Activated B cell treated with CpG ODN at 0.5 μM for 24 hours (primary cell): Measurements from ENCODE around the gene B4GALT2. TPM values are rescaled to one million over a fixed set of nuclear protein-coding genes. Genes with fewer than 3 reads are reported as not detected.

Experiments used
- ATAC-seq: fragments of 200-7000 bp; cut with Tn5 transposase; one replicate; pipeline ENCODE4 v1.10.0; 2021; ENCODE audit warnings: low read depth, mild to moderate bottlenecking, moderate library complexity
- CTCF ChIA-PET: fragments of 350-600 bp; sonication (Branson Sonifier 250); formaldehyde crosslinking; loops from one replicate; lab custom pipeline; 2021; ENCODE audit warnings: antibody characterized with exemption; lab: Charles Lee
- POLR2A ChIA-PET: fragments of 350-600 bp; sonication (Branson Sonifier 250); formaldehyde crosslinking; loops from one replicate; lab custom pipeline; 2021; ENCODE audit warnings: antibody characterized with exemption; lab: Charles Lee
- DNase-seq: peaks from one replicate; pipeline ENCODE4 v3.0.0; 2022
- H3K27ac Mint-ChIP-seq: one replicate; pipeline ENCODE4 v1.8.0; 2020; ENCODE audit warnings: mixed read lengths
- H3K27me3 Mint-ChIP-seq: one replicate; pipeline ENCODE4 v1.8.0; 2021; ENCODE audit warnings: mixed read lengths
- H3K36me3 Mint-ChIP-seq: one replicate; pipeline ENCODE4 v1.8.0; 2021; ENCODE audit warnings: low read depth, mixed read lengths
- H3K4me1 Mint-ChIP-seq: one replicate; pipeline ENCODE4 v1.8.0; 2021; ENCODE audit warnings: mixed read lengths
- H3K4me3 Mint-ChIP-seq: one replicate; pipeline ENCODE4 v1.8.0; 2020; ENCODE audit warnings: mild to moderate bottlenecking, mixed read lengths
- H3K9me3 Mint-ChIP-seq: one replicate; pipeline ENCODE4 v1.8.0; 2020; ENCODE audit warnings: mixed read lengths
- CTCF ChIP-seq: fragments of 200-600 bp; IDR thresholded peaks from one replicate; pipeline ENCODE4 v1.8.0; 2022; ENCODE audit warnings: antibody characterized with exemption, mild to moderate bottlenecking
- intact Hi-C: fragments of 100-400 bp; cut with micrococcal nuclease; formaldehyde crosslinking; loops from one replicate; pipeline ENCODE4 v1.15.1; 2024
- total RNA-seq: library from RNA; stranded (reverse); gene quantifications from 2 replicates; pipeline ENCODE4 v1.2.3, GENCODE V29; 2022

B4GALT2 gene
- total RNA-seq, 1 donor from 2014 or later: 8.1 TPM

- no peak for DNase-seq
- H3K36me3 Mint-ChIP-seq: peaks cover 35% of the 10 kb centered on the region
- POLR2A ChIA-PET: no interaction called here
Measured at GRCh38 chr1:43963006-43963405, 16.0 kb upstream of the B4GALT2 start.

GRCh38 chr1:43963890-43964289, 15.1 kb upstream of the B4GALT2 start:
- intact Hi-C loops: no loop called here
- TF ChIP-seq CTCF: no peak
- DNase-seq: no peak
- ChIA-PET POLR2A (no interaction called here), CTCF (no interaction called here)
- Mint-ChIP-seq H3K4me3 (no peak overlapping the region), H3K27me3 (no peaks in the 10 kb centered on the region), H3K27ac (no peak overlapping the region), H3K9me3 (no peaks in the 10 kb centered on the region), H3K4me1 (no peaks in the 10 kb centered on the region), H3K36me3 (peaks cover 26% of the 10 kb centered on the region)
- no peak for ATAC-seq

More at GRCh38 chr1:43963006-43963405, 16.0 kb upstream of the B4GALT2 start:
- Mint-ChIP-seq H3K4me3 (no peak overlapping the region), H3K27me3 (no peaks in the 10 kb centered on the region), H3K9me3 (no peaks in the 10 kb centered on the region), H3K4me1 (no peaks in the 10 kb centered on the region), H3K27ac (no peak overlapping the region)
- CTCF ChIA-PET: no interaction called here
- no peak for TF ChIP-seq CTCF
- intact Hi-C loops: no loop called here
- ATAC-seq: no peak

DNA sequence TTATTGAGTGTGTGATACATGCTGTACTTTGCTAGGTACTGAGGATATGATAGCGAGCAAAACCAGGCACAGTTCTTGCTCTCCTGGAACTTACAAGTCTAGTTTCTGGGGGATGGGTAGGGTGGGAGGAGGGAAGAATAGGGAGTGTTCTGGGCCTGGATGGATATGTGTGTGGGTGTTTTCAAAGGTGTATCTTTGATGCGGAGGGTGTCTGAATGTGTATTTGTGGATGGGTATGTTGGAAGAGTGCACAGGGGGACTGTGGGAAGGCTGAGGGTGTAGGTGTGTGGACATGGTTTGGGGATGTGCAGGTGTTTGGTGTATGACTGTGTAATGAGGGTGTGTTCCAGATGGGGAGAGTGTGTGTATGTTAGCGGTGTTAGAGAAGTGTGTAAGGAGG, 13.7 kb upstream of the B4GALT2 start:
- intact Hi-C loops: no loop called here
- H3K4me1 Mint-ChIP-seq: peaks cover 12% of the 10 kb centered on the region
- TF ChIP-seq CTCF: no peak
- ChIA-PET POLR2A (no interaction called here), CTCF (no interaction called here)
- H3K27me3 Mint-ChIP-seq: no peaks in the 10 kb centered on the region
- H3K27ac Mint-ChIP-seq: no peak overlapping the region
- H3K9me3 Mint-ChIP-seq: no peaks in the 10 kb centered on the region
- H3K36me3 Mint-ChIP-seq: peaks cover 25% of the 10 kb centered on the region
- no peak for ATAC-seq
- no peak overlapping the region for H3K4me3 Mint-ChIP-seq
- DNase-seq: no peak

GRCh38 chr1:43968348-43968948, 10.6 kb upstream of the B4GALT2 start:
- no peak overlapping the region for H3K4me3 Mint-ChIP-seq
- H3K27me3 Mint-ChIP-seq: no peaks in the 10 kb centered on the region
- no peak for TF ChIP-seq CTCF
- no peak overlapping the region for H3K27ac Mint-ChIP-seq
- ATAC-seq (no peak), DNase-seq (no peak)
- CTCF ChIA-PET: no interaction called here
- H3K4me1 Mint-ChIP-seq: peaks cover 25% of the 10 kb centered on the region
- POLR2A ChIA-PET: no interaction called here
- no peaks in the 10 kb centered on the region for H3K9me3 Mint-ChIP-seq
- intact Hi-C loops: no loop called here
- peaks cover 25% of the 10 kb centered on the region for H3K36me3 Mint-ChIP-seq

DNA sequence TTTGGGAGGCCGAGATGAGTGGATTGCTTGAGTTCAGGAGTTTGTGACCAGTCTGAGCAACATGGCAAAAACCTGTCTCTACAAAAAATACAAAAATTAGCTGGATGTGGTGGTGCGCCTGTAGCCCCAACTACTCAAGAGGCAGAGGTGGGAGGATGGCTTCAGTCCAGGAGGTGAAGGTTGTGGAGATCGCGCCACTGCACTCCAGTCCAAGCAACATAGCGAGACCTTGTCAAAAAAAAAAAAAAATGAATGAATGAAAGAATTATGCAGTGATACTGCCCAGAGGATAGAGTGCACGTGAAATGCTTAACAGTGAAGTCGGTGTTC, 9.6 kb upstream of the B4GALT2 start:
- Mint-ChIP-seq H3K36me3 (peaks cover 32% of the 10 kb centered on the region), H3K27me3 (no peaks in the 10 kb centered on the region), H3K9me3 (no peaks in the 10 kb centered on the region), H3K4me1 (peaks cover 35% of the 10 kb centered on the region), H3K27ac (peak overlapping the region; percentile 18), H3K4me3 (peak overlapping the region; percentile 98)
- no peak for ATAC-seq
- intact Hi-C loops: loop anchor here (1.0 kb wide), 1 partner anchor 23 kb away; the partner anchor contains the start of gene IPO13
- TF ChIP-seq CTCF: no peak
- POLR2A ChIA-PET: interaction anchor here (0.7 to 1.6 kb wide), 6 partner anchors 24 to 705 kb away, joined by 3 to 6 read pairs (median 4); partner anchors contain the start of genes ARMH1, KDM4A and TMEM53
- CTCF ChIA-PET: interaction anchor here (1.0 kb wide), 1 partner anchor 22 kb away, joined by 3 read pairs; the partner anchor contains the start of gene CCDC24
- no peak for DNase-seq
